Left hindlimb (tissue), 1 donor: Measurements from ENCODE around the gene CHD2.
"Not testable (repeated sequence)": the region's sequence is repeated elsewhere in the genome, so short reads cannot be mapped to it uniquely, and the experiment has no call there.

Experiments
- DNase-seq: peaks from one replicate; pipeline ENCODE4 v3.0.0-alpha.2; 2018

The CHD2 gene

GRCh38 chr15:92906563-92907081 lies 6.5 kb downstream of the CHD2 start:
- DNase-seq: no peak

- no peak for DNase-seq
These were observed 7.1 kb downstream of the CHD2 start for GRCh38 chr15:92907229-92907628.

- DNase-seq: no peak
These were observed 8.0 kb downstream of the CHD2 start for GRCh38 chr15:92907896-92908712.

GRCh38 chr15:92908713-92909057 lies 8.6 kb downstream of the CHD2 start:
- no peak for DNase-seq

- no peak for DNase-seq
These were observed 9.1 kb downstream of the CHD2 start for GRCh38 chr15:92909136-92909781.

GRCh38 chr15:92910451-92910850 lies 10.3 kb downstream of the CHD2 start:
- no peak for DNase-seq

- DNase-seq: no peak
These were observed 14.0 kb downstream of the CHD2 start for GRCh38 chr15:92914103-92914499.

- DNase-seq: no peak
These were observed 14.7 kb downstream of the CHD2 start for GRCh38 chr15:92914768-92915221.

GRCh38 chr15:92915766-92916435 lies 15.8 kb downstream of the CHD2 start:
- no peak for DNase-seq

- DNase-seq: peak; percentile 92
These were observed 17.7 kb downstream of the CHD2 start for GRCh38 chr15:92917598-92918407.

- DNase-seq: not testable (repeated sequence)
These were observed 18.8 kb downstream of the CHD2 start for GRCh38 chr15:92918881-92919280.

GRCh38 chr15:92920595-92921161 lies 20.6 kb downstream of the CHD2 start:
- DNase-seq: no peak

- no peak for DNase-seq
These were observed 21.3 kb downstream of the CHD2 start for GRCh38 chr15:92921215-92922131.

GRCh38 chr15:92922418-92923002 lies 22.4 kb downstream of the CHD2 start:
- no peak for DNase-seq

- no peak for DNase-seq
These were observed 24.1 kb downstream of the CHD2 start for GRCh38 chr15:92924216-92924615.

GRCh38 chr15:92925454-92925853 lies 25.3 kb downstream of the CHD2 start:
- DNase-seq: no peak

GRCh38 chr15:92928225-92928750 lies 28.2 kb downstream of the CHD2 start:
- DNase-seq: no peak

GRCh38 chr15:92929002-92929401 lies 28.9 kb downstream of the CHD2 start:
- no peak for DNase-seq

- DNase-seq: no peak
These were observed 30.0 kb downstream of the CHD2 start for GRCh38 chr15:92930054-92930621.

- DNase-seq: no peak
These were observed 30.7 kb downstream of the CHD2 start for GRCh38 chr15:92930776-92931175.
